IPS-NIHi7 (cell line): ENCODE results near the gene FOXD3.
"Not testable (repeated sequence)": the region's sequence is repeated elsewhere in the genome, so short reads cannot be mapped to it uniquely, and the experiment has no call there.

ENCODE experiments used
- DNase-seq: peaks from one replicate; pipeline ENCODE4 v3.0.0; 2012; ENCODE audit warnings: mixed read lengths; ENCODE audit errors: extremely low spot score

The FOXD3 gene

GRCh38 chr1:63321066-63321784 is 1.1 kb upstream of the FOXD3 start:
- DNase-seq = no peak

GRCh38 chr1:63321785-63322113 is 618 bp upstream of the FOXD3 start:
- no peak for DNase-seq

GRCh38 chr1:63322944-63323864 is 837 bp downstream of the FOXD3 start:
- no peak for DNase-seq

GRCh38 chr1:63323865-63324778 is 1.8 kb downstream of the FOXD3 start:
- DNase-seq = no peak

GRCh38 chr1:63324779-63325119 is 2.4 kb downstream of the FOXD3 start:
- no peak for DNase-seq

- DNase-seq = no peak
Observed at GRCh38 chr1:63325279-63325985, 3.1 kb downstream of the FOXD3 start.

GRCh38 chr1:63326106-63326472 is 3.7 kb downstream of the FOXD3 start:
- DNase-seq = no peak

GRCh38 chr1:63326473-63327380 is 4.4 kb downstream of the FOXD3 start:
- no peak for DNase-seq

GRCh38 chr1:63327417-63328054 is 5.2 kb downstream of the FOXD3 start:
- DNase-seq = peak; percentile 85

- no peak for DNase-seq
Observed at GRCh38 chr1:63328122-63328521, 5.8 kb downstream of the FOXD3 start.

- DNase-seq = no peak
Observed at GRCh38 chr1:63328781-63329180, 6.4 kb downstream of the FOXD3 start.

- DNase-seq = no peak
Observed at GRCh38 chr1:63329621-63330330, 7.4 kb downstream of the FOXD3 start.

GRCh38 chr1:63330331-63330916 is 8.1 kb downstream of the FOXD3 start:
- no peak for DNase-seq

- no peak for DNase-seq
Observed at GRCh38 chr1:63342402-63342801, 20.0 kb downstream of the FOXD3 start.

- DNase-seq = no peak
Observed at GRCh38 chr1:63343922-63344321, 21.6 kb downstream of the FOXD3 start.

- DNase-seq = no peak
Observed at GRCh38 chr1:63350320-63350719, 28.0 kb downstream of the FOXD3 start.

GRCh38 chr1:63352736-63353135 is 30.4 kb downstream of the FOXD3 start:
- no peak for DNase-seq

- DNase-seq = not testable (repeated sequence)
Observed at GRCh38 chr1:63356234-63356633, 33.9 kb downstream of the FOXD3 start.

GRCh38 chr1:63359561-63359960 is 37.2 kb downstream of the FOXD3 start:
- no peak for DNase-seq
